GM23248 (cell line): ENCODE data around the gene OR51B2.

Experiments
- EZH2 ChIP-seq: fragments of 200-600 bp; sonication (generic); IDR thresholded peaks from 2 replicates; pipeline ENCODE4 v1.6.1; 2018; ENCODE audit warnings: antibody characterized with exemption, mild to moderate bottlenecking; ENCODE audit not compliant: insufficient read depth, poor library complexity, severe bottlenecking
- EZH2phosphoT487 ChIP-seq: fragments of 200-600 bp; sonication (generic); IDR thresholded peaks from 2 replicates; pipeline ENCODE4 v1.6.1; 2018; ENCODE audit warnings: antibody characterized with exemption, moderate library complexity, mild to moderate bottlenecking, low read depth; ENCODE audit not compliant: insufficient read depth

DNA sequence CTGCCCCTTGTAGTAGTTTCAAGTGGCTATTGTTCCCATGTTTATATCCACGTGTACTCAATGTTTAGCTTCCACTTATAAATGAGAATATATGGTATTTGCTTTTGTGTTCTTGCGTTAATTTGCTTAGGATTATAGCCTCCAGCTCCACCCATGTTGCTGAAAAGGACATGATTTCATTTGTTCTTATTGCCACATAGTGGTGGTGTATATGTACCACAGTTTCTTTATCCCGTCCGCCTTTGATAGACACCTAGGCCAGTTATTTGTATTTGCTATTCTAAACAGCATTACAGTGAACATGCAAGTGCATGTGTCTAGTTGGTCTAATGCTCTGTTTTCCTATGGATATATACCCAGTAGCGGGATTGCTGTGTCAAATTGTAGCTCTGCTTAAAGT, 6.8 kb downstream of the OR51B2 start:
- TF ChIP-seq EZH2phosphoT487 (no peak), EZH2 (no peak)
